WTC11 (cell line): ENCODE measurements around the gene SLC29A1. TPM values are rescaled to one million over a fixed set of nuclear protein-coding genes. Genes with fewer than 3 reads are reported as not detected.

Source experiments
- ATAC-seq: fragments of 200-7000 bp; cut with Tn5 transposase; 2 replicates; pipeline ENCODE4 v1.10.0; 2021; ENCODE audit warnings: mild to moderate bottlenecking, moderate library complexity
- CTCF ChIA-PET: fragments of 300-600 bp; sonication (Branson Sonifier 250); formaldehyde crosslinking; loops from one replicate; lab custom pipeline; 2021; ENCODE audit warnings: antibody characterized with exemption; lab: Charles Lee
- POLR2A ChIA-PET: fragments of 350-600 bp; sonication (Branson Sonifier 250); formaldehyde crosslinking; loops from one replicate; lab custom pipeline; 2021; ENCODE audit warnings: antibody characterized with exemption; lab: Charles Lee
- DNase-seq: peaks from one replicate; pipeline ENCODE4 v3.0.0; 2021; ENCODE audit warnings: low spot score
- H3K27ac Mint-ChIP-seq: 2 replicates; pipeline ENCODE4 v1.8.0; 2021; ENCODE audit warnings: mixed read lengths
- H3K27me3 Mint-ChIP-seq: 2 replicates; pipeline ENCODE4 v1.8.0; 2021; ENCODE audit warnings: low read depth, mild to moderate bottlenecking, moderate library complexity, mixed read lengths
- H3K36me3 Mint-ChIP-seq: 2 replicates; pipeline ENCODE4 v1.8.0; 2021; ENCODE audit warnings: mixed read lengths
- H3K4me1 Mint-ChIP-seq: 2 replicates; pipeline ENCODE4 v1.8.0; 2022; ENCODE audit warnings: mixed read lengths
- H3K4me3 Mint-ChIP-seq: 2 replicates; pipeline ENCODE4 v1.8.0; 2021; ENCODE audit warnings: mild to moderate bottlenecking, moderate library complexity, mixed read lengths
- H3K9me3 Mint-ChIP-seq: 2 replicates; pipeline ENCODE4 v1.8.0; 2021; ENCODE audit warnings: mixed read lengths
- AR ChIP-seq: fragments of 250-450 bp; sonication (Bioruptor Pico); IDR thresholded peaks from 2 replicates; pipeline ENCODE4 v1.9.0; 2021; ENCODE audit warnings: mild to moderate bottlenecking
- E2F4 ChIP-seq: sonication (generic); formaldehyde crosslinking; IDR thresholded peaks from 2 replicates; pipeline ENCODE4 v1.8.1; 2022; ENCODE audit warnings: low read depth, mild to moderate bottlenecking, moderate library complexity, missing genetic modification reagents, borderline replicate concordance
- ELF4 ChIP-seq: sonication (generic); formaldehyde crosslinking; IDR thresholded peaks from 2 replicates; pipeline ENCODE4 v1.8.1; 2022; ENCODE audit warnings: low read depth, mild to moderate bottlenecking, moderate library complexity, missing genetic modification reagents
- FOXP4 ChIP-seq: sonication (generic); formaldehyde crosslinking; IDR thresholded peaks from 2 replicates; pipeline ENCODE4 v1.8.0; 2022; ENCODE audit warnings: mild to moderate bottlenecking, missing genetic modification reagents
- GABPB1 ChIP-seq: sonication (generic); formaldehyde crosslinking; IDR thresholded peaks from 2 replicates; pipeline ENCODE4 v1.8.1; 2023; ENCODE audit warnings: mild to moderate bottlenecking, missing genetic modification reagents
- GRHL2 ChIP-seq: fragments of 250-450 bp; sonication (Bioruptor Pico); IDR thresholded peaks from 2 replicates; pipeline ENCODE4 v1.8.0; 2022; ENCODE audit warnings: mild to moderate bottlenecking, moderate library complexity; ENCODE audit not compliant: insufficient replicate concordance, severe bottlenecking
- HMGA2 ChIP-seq: fragments of 250-450 bp; sonication (Bioruptor Pico); IDR thresholded peaks from 2 replicates; pipeline ENCODE4 v1.4.0; 2021; ENCODE audit warnings: mild to moderate bottlenecking, moderate library complexity
- JUN ChIP-seq: sonication (generic); formaldehyde crosslinking; IDR thresholded peaks from 2 replicates; pipeline ENCODE4 v1.8.0; 2023; ENCODE audit warnings: mild to moderate bottlenecking, missing genetic modification reagents
- MAX ChIP-seq: sonication (generic); formaldehyde crosslinking; IDR thresholded peaks from 2 replicates; pipeline ENCODE4 v1.8.0; 2022; ENCODE audit warnings: mild to moderate bottlenecking, missing genetic modification reagents
- NFATC4 ChIP-seq: fragments of 250-450 bp; sonication (Bioruptor Pico); IDR thresholded peaks from 2 replicates; pipeline ENCODE4 v1.9.0; 2021; ENCODE audit warnings: mild to moderate bottlenecking
- NR1H2 ChIP-seq: sonication (generic); formaldehyde crosslinking; IDR thresholded peaks from 2 replicates; pipeline ENCODE4 v1.9.0; 2021; ENCODE audit warnings: mild to moderate bottlenecking, moderate library complexity, missing genetic modification reagents
- NR3C1 ChIP-seq: sonication (generic); formaldehyde crosslinking; conservative IDR thresholded peaks from 2 replicates; pipeline ENCODE4 v1.8.1; 2023; ENCODE audit warnings: low read depth, mild to moderate bottlenecking, missing genetic modification reagents
- PRDM15 ChIP-seq: sonication (generic); formaldehyde crosslinking; IDR thresholded peaks from 2 replicates; pipeline ENCODE4 v1.8.0; 2022; ENCODE audit warnings: missing genetic modification reagents
- SMAD3 ChIP-seq: sonication (generic); formaldehyde crosslinking; IDR thresholded peaks from 2 replicates; pipeline ENCODE4 v1.8.0; 2022; ENCODE audit warnings: missing genetic modification reagents, mild to moderate bottlenecking, borderline replicate concordance
- TEAD1 ChIP-seq: sonication (generic); formaldehyde crosslinking; IDR thresholded peaks from 2 replicates; pipeline ENCODE4 v1.8.0; 2022; ENCODE audit warnings: mild to moderate bottlenecking, missing genetic modification reagents
- ZNF232 ChIP-seq: sonication (generic); formaldehyde crosslinking; IDR thresholded peaks from 2 replicates; pipeline ENCODE4 v1.8.0; 2022; ENCODE audit warnings: mild to moderate bottlenecking, missing genetic modification reagents
- ZNF263 ChIP-seq: sonication (generic); formaldehyde crosslinking; IDR thresholded peaks from 2 replicates; pipeline ENCODE4 v1.8.1; 2022; ENCODE audit warnings: low read depth, mild to moderate bottlenecking, moderate library complexity, missing genetic modification reagents
- ZNF396 ChIP-seq: fragments of 250-450 bp; sonication (Bioruptor Pico); IDR thresholded peaks from 2 replicates; pipeline ENCODE4 v1.8.0; 2021; ENCODE audit warnings: mild to moderate bottlenecking, moderate library complexity, borderline replicate concordance
- ZNF512 ChIP-seq: sonication (generic); formaldehyde crosslinking; IDR thresholded peaks from 2 replicates; pipeline ENCODE4 v1.8.1; 2022; ENCODE audit warnings: missing genetic modification reagents, borderline replicate concordance
- total RNA-seq: library from RNA; stranded (reverse); gene quantifications from 3 replicates; pipeline ENCODE4 v1.2.3, GENCODE V29; 2021

SLC29A1 gene
- total RNA-seq, 1 experiment from 2014 or later, result 139 TPM

GRCh38 chr6:44275271-44275748 lies 51.9 kb downstream of the SLC29A1 start (continued):
- TF ChIP-seq PRDM15 (no peak), ELF4 (no peak), NFATC4 (CRISPR knock-in tag) (no peak), AR (CRISPR knock-in tag) (no peak), HMGA2 (CRISPR knock-in tag) (no peak)

GRCh38 chr6:44275749-44276648 lies 52.6 kb downstream of the SLC29A1 start:
- CTCF ChIA-PET, result interaction anchor here (0.7 to 3.8 kb wide), 8 partner anchors 11 to 197 kb away, joined by 3 to 23 read pairs (median 4); partner anchors contain the start of gene AARS2
- peaks cover 30% of the 10 kb centered on the region for H3K27me3 Mint-ChIP-seq

More at GRCh38 chr6:44275749-44276648, 52.6 kb downstream of the SLC29A1 start:
- DNase-seq (peak; percentile 60), ATAC-seq (peak; percentile 54)
- TF ChIP-seq ZNF396, result no peak
- 0 out of 2 replicates have a peak, but pooled peaks have one; percentile 20 for TF ChIP-seq JUN (CRISPR knock-in tag)
- peak; percentile 65; the same call in 1 of the 2 replicates for TF ChIP-seq MAX (CRISPR knock-in tag)
- no peak for TF ChIP-seq GRHL2 (CRISPR knock-in tag)
- 0 out of 2 replicates have a peak, but pooled peaks have one; percentile 18 for TF ChIP-seq GABPB1
- no peak for TF ChIP-seq NR1H2
- TF ChIP-seq TEAD1 (CRISPR knock-in tag), result no peak
- 0 out of 2 replicates have a peak, but pooled peaks have one; percentile 55 for TF ChIP-seq FOXP4 (CRISPR knock-in tag)
- no peak for TF ChIP-seq ZNF512 (CRISPR knock-in tag)
- no peak for TF ChIP-seq ZNF232
- TF ChIP-seq SMAD3 (CRISPR knock-in tag), result no peak
- TF ChIP-seq E2F4, result no peak
- TF ChIP-seq NR3C1 (CRISPR knock-in tag), result no peak
- peak; percentile 78; the same call in 1 of the 2 replicates for TF ChIP-seq ZNF263 (CRISPR knock-in tag)
- Mint-ChIP-seq H3K27ac (no peak overlapping the region), H3K9me3 (no peaks in the 10 kb centered on the region), H3K36me3 (no peaks in the 10 kb centered on the region), H3K4me1 (peaks cover 16% of the 10 kb centered on the region), H3K4me3 (no peak overlapping the region)
- POLR2A ChIA-PET, result interaction anchor here (0.9 kb wide), 1 partner anchor 21 kb away, joined by 3 read pairs; no protein-coding TSS in a partner anchor
